ENCODE results near the gene PXDN. TPM values are rescaled to one million over a fixed set of nuclear protein-coding genes. Genes with fewer than 3 reads are reported as not detected.

PXDN gene
- total and polyA plus RNA-seq, 2 of the 13 experiments (the other 11 are each of a cell fraction or from before 2014, with no cell fraction given) = not detected

- Histone ChIP-seq H3K27ac (ENCODE audit: extremely low read length, insufficient read depth, low read length) (no peak overlapping the region), H3K4me3 (replicated peaks in 1 of 3; ENCODE audit: insufficient read depth in 1 of 3, low read depth in 2 of 3, low read length in 3 of 3) (no peak overlapping the region), H3K9me3 (ENCODE audit: low read length) (no peaks in the 10 kb centered on the region), H3K4me2 (ENCODE audit: low read depth, low read length) (no peak overlapping the region), H3K36me3 (replicated peaks in 1 of 2; ENCODE audit: control insufficient read depth in 1 of 2, insufficient read depth in 2 of 2, low read length in 2 of 2) (no peaks in the 10 kb centered on the region), H3K27me3 (ENCODE audit: control insufficient read depth in 1 of 2, insufficient read depth in 2 of 2, low read length in 2 of 2) (peaks cover 2 to 39% of the 10 kb centered on the region in 2 experiments), H3K4me1 (ENCODE audit: insufficient read depth, low read length) (no peaks in the 10 kb centered on the region), H3K9ac (ENCODE audit: insufficient read depth, low read depth, low read length) (no peak overlapping the region), H2AFZ (ENCODE audit: low read length) (no peak overlapping the region), H3K79me2 (ENCODE audit: insufficient read depth, low read length) (no peaks in the 10 kb centered on the region), H4K20me1 (ENCODE audit: insufficient read depth, low read length) (no peaks in the 10 kb centered on the region)
- BruUV-seq (replicated peaks) = no TSS peak
- intact Hi-C loops (cut with micrococcal nuclease; ENCODE audit: unreplicated experiment) = no loop called here
- ATAC-seq (no peak), FAIRE-seq (no peak), DNase-seq (ENCODE audit: low spot score) (no peak)
- CTCF ChIA-PET (ENCODE audit: low intra/inter-chr PET ratio, low total read pairs) = no interaction called here
- POLR2A ChIA-PET = no interaction called here
- in situ Hi-C loops (cut with HindIII; ENCODE audit: extremely low pct_ligation_motif_present, low pct_unique_long_range_greater_than_20kb) = no loop called here
- TF ChIP-seq RFXANK (CRISPR knock-in tag; IDR thresholded peaks at IDR 0.05) (no peak), REPIN1 (CRISPR knock-in tag; IDR thresholded peaks at IDR 0.05; ENCODE audit: borderline replicate concordance, low read depth) (no peak)
These were observed 62.2 kb downstream of the PXDN start for GRCh38 chr2:1682181-1682440.

DNA sequence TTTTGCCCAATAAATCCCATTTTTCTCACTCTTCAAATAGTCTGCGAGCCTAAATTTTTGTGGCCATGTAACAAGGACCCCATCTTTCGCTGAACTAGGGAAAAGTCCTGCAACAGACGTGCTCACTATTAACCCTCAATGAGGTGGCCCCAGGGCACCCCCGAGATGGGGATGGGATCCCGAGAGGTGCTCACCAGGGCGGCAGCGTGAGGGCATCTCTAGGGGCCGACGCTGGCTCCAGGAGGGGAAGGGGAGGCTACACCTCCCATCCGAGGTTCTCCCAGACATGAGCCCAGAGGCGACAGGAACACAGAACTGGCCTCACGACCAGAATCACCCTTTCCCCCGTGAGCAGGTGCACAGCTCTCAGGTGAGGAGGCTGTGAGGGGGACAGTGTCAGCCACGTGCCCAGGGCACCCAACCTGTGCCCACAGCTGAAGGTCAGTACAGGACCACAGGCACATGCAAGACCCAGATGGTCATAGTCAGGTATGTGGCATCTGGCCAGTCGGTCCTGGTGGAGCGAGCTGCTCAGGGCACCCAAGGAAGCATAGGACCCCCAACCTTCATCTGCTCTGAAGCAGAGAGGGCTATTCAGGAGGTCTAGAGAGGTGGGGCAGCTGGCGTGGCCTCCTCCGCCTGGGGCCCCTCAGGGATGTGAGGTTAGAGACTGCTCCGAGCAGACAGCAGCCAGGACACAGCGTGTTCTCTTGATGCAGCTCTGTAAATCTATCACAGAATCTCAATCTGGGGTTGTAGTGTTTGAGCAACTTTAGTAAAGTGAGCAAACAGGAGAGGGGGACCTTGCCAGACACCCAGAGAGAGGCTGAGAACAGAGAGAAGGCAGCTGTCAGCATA, 62.8 kb downstream of the PXDN start:
- CTCF ChIA-PET (ENCODE audit: low intra/inter-chr PET ratio, low total read pairs) = no interaction called here
- H2AFZ ChIP-seq (ENCODE audit: low read length) = no peak overlapping the region
- no peaks in the 10 kb centered on the region for H3K9me3 ChIP-seq (ENCODE audit: low read length)
- no peaks in the 10 kb centered on the region for H3K36me3 ChIP-seq (replicated peaks in 1 of 2; ENCODE audit: control insufficient read depth in 1 of 2, insufficient read depth in 2 of 2, low read length in 2 of 2)
- no peak overlapping the region for H3K9ac ChIP-seq (ENCODE audit: insufficient read depth, low read depth, low read length)
- no peaks in the 10 kb centered on the region for H4K20me1 ChIP-seq (ENCODE audit: insufficient read depth, low read length)
- FAIRE-seq (no peak), ATAC-seq (no peak), DNase-seq (ENCODE audit: low spot score) (no peak)
- in situ Hi-C loops (cut with HindIII; ENCODE audit: extremely low pct_ligation_motif_present, low pct_unique_long_range_greater_than_20kb) = no loop called here
- WGBS (ENCODE audit: low lambda C conversion rate) = 6% methylated on average over 15 of the region's 20 CpGs
- H3K4me1 ChIP-seq (ENCODE audit: insufficient read depth, low read length) = no peaks in the 10 kb centered on the region
- intact Hi-C loops (cut with micrococcal nuclease; ENCODE audit: unreplicated experiment) = no loop called here
- no peak overlapping the region for H3K4me2 ChIP-seq (ENCODE audit: low read depth, low read length)
- no peaks in the 10 kb centered on the region for H3K79me2 ChIP-seq (ENCODE audit: insufficient read depth, low read length)
- POLR2A ChIA-PET = no interaction called here
- no peak overlapping the region for H3K4me3 ChIP-seq (replicated peaks in 1 of 3; ENCODE audit: insufficient read depth in 1 of 3, low read depth in 2 of 3, low read length in 3 of 3)
- H3K27ac ChIP-seq (ENCODE audit: extremely low read length, insufficient read depth, low read length) = no peak overlapping the region
- H3K27me3 ChIP-seq (ENCODE audit: control insufficient read depth in 1 of 2, insufficient read depth in 2 of 2, low read length in 2 of 2) = peaks cover 2 to 39% of the 10 kb centered on the region in 2 experiments
- BruUV-seq (replicated peaks) = no TSS peak
- no peak for TF ChIP-seq MATR3 (CRISPR knock-in tag; IDR thresholded peaks at IDR 0.05)
- no peak for TF ChIP-seq ZNF543 (CRISPR knock-in tag; IDR thresholded peaks at IDR 0.05)
- no peak for TF ChIP-seq EED (CRISPR knock-in tag; IDR thresholded peaks at IDR 0.05)
- no peak for TF ChIP-seq SUZ12 (IDR thresholded peaks at IDR 0.05; ENCODE audit: low read depth, low read length)
- no peak for TF ChIP-seq TEAD3 (CRISPR knock-in tag; optimal IDR thresholded peaks at IDR 0.05; ENCODE audit: borderline replicate concordance)
- TF ChIP-seq ZBTB38 (CRISPR knock-in tag; IDR thresholded peaks at IDR 0.05) = no peak
- no peak for TF ChIP-seq PAWR (CRISPR knock-in tag; IDR thresholded peaks at IDR 0.05; ENCODE audit: borderline replicate concordance)
- TF ChIP-seq, protein P1, sequence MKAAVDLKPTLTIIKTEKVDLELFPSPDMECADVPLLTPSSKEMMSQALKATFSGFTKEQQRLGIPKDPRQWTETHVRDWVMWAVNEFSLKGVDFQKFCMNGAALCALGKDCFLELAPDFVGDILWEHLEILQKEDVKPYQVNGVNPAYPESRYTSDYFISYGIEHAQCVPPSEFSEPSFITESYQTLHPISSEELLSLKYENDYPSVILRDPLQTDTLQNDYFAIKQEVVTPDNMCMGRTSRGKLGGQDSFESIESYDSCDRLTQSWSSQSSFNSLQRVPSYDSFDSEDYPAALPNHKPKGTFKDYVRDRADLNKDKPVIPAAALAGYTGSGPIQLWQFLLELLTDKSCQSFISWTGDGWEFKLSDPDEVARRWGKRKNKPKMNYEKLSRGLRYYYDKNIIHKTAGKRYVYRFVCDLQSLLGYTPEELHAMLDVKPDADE (CRISPR knock-in tag; IDR thresholded peaks at IDR 0.05) = no peak
- TF ChIP-seq GZF1 (CRISPR knock-in tag; IDR thresholded peaks at IDR 0.05) = no peak
- TF ChIP-seq HMG20B (CRISPR knock-in tag; conservative IDR thresholded peaks at IDR 0.05) = no peak
- TF ChIP-seq ZNF570 (CRISPR knock-in tag; IDR thresholded peaks at IDR 0.05; ENCODE audit: borderline replicate concordance) = no peak
- TF ChIP-seq ZNF891 (CRISPR knock-in tag; IDR thresholded peaks at IDR 0.05) = no peak
- TF ChIP-seq ZNF432 (CRISPR knock-in tag; IDR thresholded peaks at IDR 0.05; ENCODE audit: borderline replicate concordance) = no peak
- TF ChIP-seq ZNF136 (CRISPR knock-in tag; IDR thresholded peaks at IDR 0.05; ENCODE audit: low read depth) = no peak
- no peak for TF ChIP-seq ZNF841 (CRISPR knock-in tag; IDR thresholded peaks at IDR 0.05; ENCODE audit: borderline replicate concordance)
- no peak for TF ChIP-seq SOX6 (IDR thresholded peaks at IDR 0.05)
- TF ChIP-seq SOX6 (CRISPR knock-in tag; IDR thresholded peaks at IDR 0.05) = no peak
- TF ChIP-seq TAF15 (IDR thresholded peaks at IDR 0.05; ENCODE audit: low read depth, low read length, poor library complexity, severe bottlenecking) = no peak
- TF ChIP-seq ZSCAN12 (CRISPR knock-in tag; IDR thresholded peaks at IDR 0.05) = no peak
